IMR-90 (cell line): Measurements from ENCODE around the gene NPL. TPM values are rescaled to one million over a fixed set of nuclear protein-coding genes. Genes with fewer than 3 reads are reported as not detected.

Source experiments
- ATAC-seq: fragments of 200-7000 bp; cut with Tn5 transposase; 2 replicates; pipeline ENCODE4 v1.9.1; 2020; ENCODE audit warnings: low read depth, mild to moderate bottlenecking, moderate library complexity
- BruUV-seq: library from RNA; stranded (reverse); fragments of 400-500 nt; replicated peaks from 2 replicates; lab custom pipeline; 2021; lab: Mats Ljungman, UMichigan
- CTCF ChIA-PET: fragments of 300-600 bp; formaldehyde crosslinking; extraction: SDS; loops from one replicate; lab custom pipeline; 2021; ENCODE audit warnings: antibody characterized with exemption; lab: Yijun Ruan, JAX
- POLR2A ChIA-PET: fragments of 300-600 bp; sonication (Branson Sonifier 250); formaldehyde crosslinking; loops from one replicate; lab custom pipeline; 2022; ENCODE audit warnings: antibody characterized with exemption; ENCODE audit not compliant: unreplicated experiment; lab: Charles Lee
- DNase-seq: peaks from one replicate; pipeline ENCODE4 v3.0.0; 2013
- H2AFZ ChIP-seq: replicated peaks from 2 replicates; pipeline ENCODE3; 2013; ENCODE audit warnings: low read length, mild to moderate bottlenecking; ENCODE audit not compliant: poor library complexity
- H2AK5ac ChIP-seq: 2 replicates; pipeline ENCODE4 v1.6.1; 2013; ENCODE audit warnings: low read depth, low read length, inconsistent platforms
- H2AK9ac ChIP-seq: replicated peaks from 2 replicates; pipeline ENCODE3; 2013; ENCODE audit warnings: mild to moderate bottlenecking, low read depth, low read length, moderate library complexity; ENCODE audit not compliant: poor library complexity
- H2BK120ac ChIP-seq: 2 replicates; pipeline ENCODE4 v1.6.1; 2013; ENCODE audit warnings: low read depth, low read length, inconsistent platforms
- H2BK15ac ChIP-seq: 3 replicates; pipeline ENCODE4 v1.6.1; 2013; ENCODE audit warnings: low read depth, low read length, inconsistent platforms
- H2BK20ac ChIP-seq: 2 replicates; pipeline ENCODE4 v1.6.1; 2013; ENCODE audit warnings: low read depth, mild to moderate bottlenecking, inconsistent platforms, low read length, moderate library complexity
- H2BK5ac ChIP-seq: 2 replicates; pipeline ENCODE4 v1.6.1; 2013; ENCODE audit warnings: mild to moderate bottlenecking, low read depth, low read length, inconsistent platforms; ENCODE audit not compliant: poor library complexity, severe bottlenecking
- H3K14ac ChIP-seq: replicated peaks from 2 replicates; pipeline ENCODE4 v1.6.1; 2013; ENCODE audit warnings: low read depth, low read length, inconsistent platforms
- H3K18ac ChIP-seq: 2 replicates; pipeline ENCODE4 v1.6.1; 2013; ENCODE audit warnings: low read depth, low read length, control low read depth
- H3K23ac ChIP-seq: 2 replicates; pipeline ENCODE4 v1.6.1; 2013; ENCODE audit warnings: low read depth, low read length, inconsistent platforms
- H3K27ac ChIP-seq: 2 replicates; pipeline ENCODE4 v1.5.1; 2013; ENCODE audit warnings: mild to moderate bottlenecking, control low read depth, low read length; ENCODE audit not compliant: insufficient read depth
- H3K27me3 ChIP-seq: 2 replicates; pipeline ENCODE4 v1.6.1; 2013; ENCODE audit warnings: low read length; ENCODE audit not compliant: control insufficient read depth, insufficient read depth
- H3K36me3 ChIP-seq: 2 replicates; pipeline ENCODE4 v1.6.1; 2013; ENCODE audit warnings: low read length, mixed read lengths; ENCODE audit not compliant: control insufficient read depth, insufficient read depth
- H3K4ac ChIP-seq: 2 replicates; pipeline ENCODE4 v1.6.1; 2013; ENCODE audit warnings: low read depth, low read length, inconsistent platforms
- H3K4me1 ChIP-seq: 2 replicates; pipeline ENCODE4 v1.6.1; 2013; ENCODE audit warnings: low read length, mixed read lengths; ENCODE audit not compliant: control insufficient read depth, insufficient read depth
- H3K4me2 ChIP-seq: 2 replicates; pipeline ENCODE4 v1.6.1; 2013; ENCODE audit warnings: low read depth, mild to moderate bottlenecking, control low read depth, low read length, moderate library complexity
- H3K4me3 ChIP-seq: 2 replicates; pipeline ENCODE4 v1.5.1; 2013; ENCODE audit warnings: low read depth, mild to moderate bottlenecking, control low read depth, low read length, moderate library complexity; ENCODE audit not compliant: insufficient read depth
- H3K56ac ChIP-seq: 2 replicates; pipeline ENCODE4 v1.6.1; 2013; ENCODE audit warnings: low read length, inconsistent platforms; ENCODE audit not compliant: insufficient read depth; ENCODE audit errors: extremely low read depth
- H3K79me1 ChIP-seq, 2 experiments: 2 replicates each; pipeline ENCODE4 v1.6.1; 2013; ENCODE audit warnings: low read length in 2 of 2, inconsistent platforms in 1 of 2, low read depth in 1 of 2
- H3K9ac ChIP-seq: 2 replicates; pipeline ENCODE4 v1.6.1; 2013; ENCODE audit warnings: low read depth, low read length, control low read depth
- H3K9me1 ChIP-seq: 2 replicates; pipeline ENCODE4 v1.6.1; 2013; ENCODE audit warnings: low read length, inconsistent platforms; ENCODE audit not compliant: insufficient read depth
- H3K9me3 ChIP-seq: 2 replicates; pipeline ENCODE4 v1.6.1; 2013; ENCODE audit warnings: low read length; ENCODE audit not compliant: control insufficient read depth, insufficient read depth
- H4K20me1 ChIP-seq: 2 replicates; pipeline ENCODE4 v1.6.1; 2013; ENCODE audit warnings: low read length, inconsistent platforms; ENCODE audit not compliant: insufficient read depth
- H4K5ac ChIP-seq: 2 replicates; pipeline ENCODE4 v1.6.1; 2013; ENCODE audit warnings: mild to moderate bottlenecking, low read depth, low read length, control low read depth
- H4K8ac ChIP-seq, 2 experiments: 2 replicates each; pipeline ENCODE4 v1.6.1; 2013; ENCODE audit warnings: low read depth in 2 of 2, low read length in 2 of 2, control low read depth in 1 of 2, inconsistent platforms in 1 of 2
- H4K91ac ChIP-seq: 2 replicates; pipeline ENCODE4 v1.6.1; 2013; ENCODE audit warnings: low read depth, low read length, inconsistent platforms; ENCODE audit not compliant: insufficient read depth
- BHLHE40 ChIP-seq: fragments of 150-350 bp; IDR thresholded peaks from 2 replicates; pipeline ENCODE4 v1.6.1; 2016; ENCODE audit warnings: mild to moderate bottlenecking, low read depth, low read length
- CEBPB ChIP-seq: IDR thresholded peaks from 2 replicates; pipeline ENCODE4 v1.6.1; 2012; ENCODE audit warnings: low read depth, low read length, improper control_type of control experiment
- CHD1 ChIP-seq: IDR thresholded peaks from 2 replicates; pipeline ENCODE4 v1.6.1; 2012; ENCODE audit warnings: low read depth, low read length, improper control_type of control experiment
- CTCF ChIP-seq: conservative IDR thresholded peaks from 2 replicates; pipeline ENCODE4 v1.5.1; 2012; ENCODE audit warnings: mild to moderate bottlenecking, low read depth, low read length, improper control_type of control experiment
- ELK1 ChIP-seq: fragments of 150-350 bp; IDR thresholded peaks from 2 replicates; pipeline ENCODE4 v1.6.1; 2016; ENCODE audit warnings: low read depth, mild to moderate bottlenecking, low read length, moderate library complexity, borderline replicate concordance
- FOS ChIP-seq: fragments of 150-350 bp; IDR thresholded peaks from 2 replicates; pipeline ENCODE4 v1.6.1; 2016; ENCODE audit warnings: low read depth, low read length
- MAFK ChIP-seq: IDR thresholded peaks from 2 replicates; pipeline ENCODE4 v1.6.1; 2012; ENCODE audit warnings: low read depth, low read length, improper control_type of control experiment
- MAZ ChIP-seq: IDR thresholded peaks from 2 replicates; pipeline ENCODE4 v1.6.1; 2012; ENCODE audit warnings: low read depth, mild to moderate bottlenecking, low read length, improper control_type of control experiment, moderate library complexity, borderline replicate concordance
- NFE2L2 ChIP-seq: fragments of 150-350 bp; IDR thresholded peaks from 2 replicates; pipeline ENCODE4 v1.6.1; 2016; ENCODE audit warnings: low read depth, mild to moderate bottlenecking, low read length
- POLR2A ChIP-seq: IDR thresholded peaks from 2 replicates; pipeline ENCODE4 v1.6.1; 2012; ENCODE audit warnings: mild to moderate bottlenecking, low read depth, low read length
- RAD21 ChIP-seq: IDR thresholded peaks from 2 replicates; pipeline ENCODE4 v1.6.1; 2012; ENCODE audit warnings: low read length, improper control_type of control experiment
- RCOR1 ChIP-seq: IDR thresholded peaks from 2 replicates; pipeline ENCODE4 v1.6.1; 2012; ENCODE audit warnings: mild to moderate bottlenecking, low read length, improper control_type of control experiment; ENCODE audit not compliant: insufficient replicate concordance
- SMC3 ChIP-seq: fragments of 150-350 bp; IDR thresholded peaks from 2 replicates; pipeline ENCODE4 v1.6.1; 2016; ENCODE audit warnings: low read depth, mild to moderate bottlenecking, antibody characterized with exemption, low read length, moderate library complexity
- USF2 ChIP-seq: fragments of 150-350 bp; IDR thresholded peaks from 2 replicates; pipeline ENCODE4 v1.6.1; 2017; ENCODE audit warnings: mild to moderate bottlenecking, antibody characterized with exemption, low read length, low read depth
- WGBS, 2 experiments: methylation state at CpG; one replicate each; pipeline versions ENCODE4 v1.1.5 to v1.1.7; 2013; ENCODE audit warnings: missing lambda C conversion rate in 2 of 2; ENCODE audit not compliant: insufficient read length in 1 of 2; ENCODE audit errors: extremely low coverage in 2 of 2; 5-methylcytosine and 5-hydroxymethylcytosine counted together
- dilution Hi-C: fragments of 300-500 bp; cut with HindIII; formaldehyde crosslinking; loops from one replicate; pipeline ENCODE4 v1.14.3; 2018; ENCODE audit warnings: low sequenced_read_pairs; ENCODE audit not compliant: unreplicated experiment
- in situ Hi-C: fragments of 300-500 bp; cut with MboI; formaldehyde crosslinking; loops from 3 replicates; pipeline ENCODE4 v1.14.3; 2019; ENCODE audit warnings: low sequenced_read_pairs, inconsistent platforms, mixed read lengths
- intact Hi-C: fragments of 100-400 bp; cut with micrococcal nuclease; formaldehyde crosslinking; loops from 2 replicates; pipeline ENCODE4 v1.10.0; 2022
- polyA plus RNA-seq, 3 experiments: library from polyadenylated mRNA; depleted of rRNA; stranded (reverse); fragments of >200 nt; gene quantifications; 2 replicates each; pipeline ENCODE4 v1.2.3, GENCODE V29; 2012; ENCODE audit warnings: low replicate concordance in 1 of 3
- total RNA-seq: library from RNA; depleted of rRNA; stranded (reverse); fragments of >200 nt; gene quantifications from 2 replicates; pipeline ENCODE4 v1.2.3, GENCODE V29; 2012

Gene NPL
- total and polyA plus RNA-seq, 2 of the 4 experiments (the other 2 are of a cell fraction), result 0.36 to 0.68 TPM

GRCh38 chr1:182764029-182764727 lies 25.4 kb upstream of the NPL start:
- no TSS peak for BruUV-seq
- H3K4me3 ChIP-seq, result no peak overlapping the region
- no peak overlapping the region for H2AFZ ChIP-seq
- ChIA-PET POLR2A (no interaction called here), CTCF (interaction anchor here (1.1 to 2.0 kb wide), 2 partner anchors 8 to 18 kb away, joined by 4 to 5 read pairs; no protein-coding TSS in a partner anchor)
- DNase-seq (no peak), ATAC-seq (no peak)
- H3K79me1 ChIP-seq, result no peaks in the 10 kb centered on the region
- H3K23ac ChIP-seq, result no peak overlapping the region
- WGBS, 2 experiments, result no CpG with 5 or more reads among the region's 4 CpGs
- dilution Hi-C loops, result no loop called here
- no peak overlapping the region for H3K9ac ChIP-seq
- no peaks in the 10 kb centered on the region for H3K4me1 ChIP-seq
- H3K9me3 ChIP-seq, result peaks cover 3% of the 10 kb centered on the region; the same call in 1 of the 2 replicates
- no peak overlapping the region for H2AK5ac ChIP-seq
- no peak overlapping the region for H2BK20ac ChIP-seq
- no peak overlapping the region for H3K4ac ChIP-seq
- no peak overlapping the region for H3K4me2 ChIP-seq
- H4K20me1 ChIP-seq, result no peaks in the 10 kb centered on the region
- no peak overlapping the region for H2BK5ac ChIP-seq
- TF ChIP-seq RAD21 (no peak), POLR2A (no peak), MAFK (no peak), MAZ (no peak), RCOR1 (no peak), FOS (no peak), SMC3 (no peak), BHLHE40 (no peak), CTCF (no peak), NFE2L2 (no peak), CHD1 (no peak), ELK1 (no peak), USF2 (no peak), CEBPB (no peak)
- no peak overlapping the region for H3K18ac ChIP-seq
- intact Hi-C loops, result no loop called here
- no peak overlapping the region for H2BK120ac ChIP-seq
- H2BK15ac ChIP-seq, result no peak overlapping the region
- H4K91ac ChIP-seq, result no peak overlapping the region
- no peak overlapping the region for H3K56ac ChIP-seq
- no peaks in the 10 kb centered on the region for H3K9me1 ChIP-seq
- H4K5ac ChIP-seq, result no peak overlapping the region
- H2AK9ac ChIP-seq, result no peak overlapping the region
- no peak overlapping the region for H4K8ac ChIP-seq
- H3K36me3 ChIP-seq, result no peaks in the 10 kb centered on the region
- no peak overlapping the region for H3K14ac ChIP-seq
- H3K27me3 ChIP-seq, result peaks cover 2% of the 10 kb centered on the region
- no peak overlapping the region for H3K27ac ChIP-seq
- in situ Hi-C loops, result no loop called here
